Stomach smooth muscle (tissue), 2 donors: ENCODE data around the gene VILL.
A peak's percentile ranks its signal among the peaks of the same experiment; 100 is the strongest.
"Not testable (repeated sequence)": the region's sequence is repeated elsewhere in the genome, so short reads cannot be mapped to it uniquely, and the experiment has no call there.

ENCODE experiments used
- H3K27ac ChIP-seq: one replicate; pipeline ENCODE4 v1.7.0; 2013; ENCODE audit warnings: mild to moderate bottlenecking, low read length, inconsistent platforms
- H3K27me3 ChIP-seq, 2 donors: one replicate each; pipeline ENCODE4 v1.7.0; 2013; ENCODE audit warnings: low read length in 2 of 2; ENCODE audit not compliant: insufficient read depth in 2 of 2, control insufficient read depth in 1 of 2
- H3K36me3 ChIP-seq, 2 donors: one replicate each; pipeline ENCODE4 v1.7.0; 2013; ENCODE audit warnings: low read length in 2 of 2; ENCODE audit not compliant: control insufficient read depth in 2 of 2, insufficient read depth in 2 of 2
- H3K4me1 ChIP-seq: one replicate; pipeline ENCODE4 v1.7.0; 2013; ENCODE audit warnings: low read length; ENCODE audit not compliant: control insufficient read depth, insufficient read depth
- H3K4me3 ChIP-seq, 2 donors: one replicate each; pipeline ENCODE4 v1.7.0; 2013; ENCODE audit warnings: low read length in 2 of 2
- H3K9ac ChIP-seq, 2 donors: one replicate each; pipeline ENCODE4 v1.7.0; 2013; ENCODE audit warnings: low read length in 2 of 2, mild to moderate bottlenecking in 1 of 2
- H3K9me3 ChIP-seq, 2 donors: one replicate each; pipeline ENCODE4 v1.7.0; 2013; ENCODE audit warnings: low read length in 2 of 2; ENCODE audit not compliant: control insufficient read depth in 2 of 2
- donor health status: healthy.
- donor health status: Pancreatic carcinoma.

Gene VILL

DNA sequence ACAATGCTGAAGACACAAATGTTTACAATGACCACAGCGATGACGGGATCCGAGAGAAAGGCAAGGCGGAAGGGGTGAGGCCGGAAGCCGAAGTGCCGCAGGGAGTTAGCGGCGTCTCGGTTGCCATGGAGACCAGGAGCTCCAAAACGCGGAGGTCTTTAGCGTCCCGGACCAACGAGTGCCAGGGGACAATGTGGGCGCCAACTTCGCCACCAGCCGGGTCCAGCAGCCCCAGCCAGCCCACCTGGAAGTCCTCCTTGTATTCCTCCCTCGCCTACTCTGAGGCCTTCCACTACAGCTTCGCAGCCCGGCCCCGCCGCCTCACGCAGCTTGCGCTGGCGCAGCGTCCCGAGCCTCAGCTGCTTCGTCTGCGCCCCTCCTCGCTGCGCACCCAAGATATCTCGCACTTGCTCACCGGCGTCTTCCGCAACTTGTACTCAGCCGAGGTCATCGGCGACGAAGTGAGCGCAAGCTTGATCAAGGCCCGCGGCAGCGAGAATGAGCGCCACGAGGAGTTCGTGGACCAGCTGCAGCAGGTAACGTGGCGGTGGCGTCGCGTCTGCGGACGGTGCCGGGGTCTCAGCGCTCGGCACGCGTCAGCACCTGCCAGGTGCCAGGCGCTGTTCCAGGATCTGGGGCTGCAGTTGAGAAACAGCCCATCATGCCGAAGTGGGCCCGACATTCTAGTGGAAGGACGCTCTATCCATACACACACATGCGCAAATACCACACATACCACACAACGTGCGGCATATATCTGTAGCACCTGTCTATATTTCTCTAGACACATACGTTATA lies 48.7 kb downstream of the VILL start, which contains the start of gene DLEC1:
DLEC1 (plus strand) TSS at position 108 of the 798 bp plus-strand sequence; CDS start at position 126, 18 bp downstream.
- Histone ChIP-seq H3K27me3 (no peaks in the 10 kb centered on the region), H3K27ac (no peak within 1 kb of the TSS), H3K9ac (peak within 1 kb of the TSS; percentile 24 to 47), H3K4me3 (peak within 1 kb of the TSS; percentile 73 to 78), H3K9me3 (no peaks in the 10 kb centered on the region), H3K4me1 (peaks cover 10% of the 10 kb centered on the region), H3K36me3 (no peaks in the 10 kb centered on the region)

DNA sequence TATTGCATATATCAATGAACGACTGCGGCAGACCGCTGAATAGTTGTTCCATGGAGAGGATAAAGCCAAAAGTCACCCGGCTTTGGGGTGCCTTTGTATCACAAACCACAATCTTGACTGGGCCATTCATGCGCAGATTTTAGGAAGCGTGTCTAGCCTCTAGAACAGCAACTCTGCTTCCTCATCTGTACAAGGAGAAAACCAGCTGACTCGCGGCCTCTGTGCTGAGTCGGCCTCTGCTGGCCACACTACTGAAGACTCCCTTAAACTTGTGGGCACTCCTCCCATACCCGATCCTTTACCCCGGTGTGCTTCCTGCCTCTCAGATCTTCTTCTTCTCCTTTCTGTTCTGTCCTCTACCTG lies 49.3 kb downstream of the VILL start:
- Histone ChIP-seq H3K9me3 (no peaks in the 10 kb centered on the region), H3K27ac (no peak overlapping the region), H3K36me3 (no peaks in the 10 kb centered on the region), H3K4me1 (peaks cover 10% of the 10 kb centered on the region), H3K27me3 (no peaks in the 10 kb centered on the region), H3K9ac (peak overlapping the region in 1 of 2 donors; percentile 47), H3K4me3 (peak overlapping the region; percentile 73 to 78)

DNA sequence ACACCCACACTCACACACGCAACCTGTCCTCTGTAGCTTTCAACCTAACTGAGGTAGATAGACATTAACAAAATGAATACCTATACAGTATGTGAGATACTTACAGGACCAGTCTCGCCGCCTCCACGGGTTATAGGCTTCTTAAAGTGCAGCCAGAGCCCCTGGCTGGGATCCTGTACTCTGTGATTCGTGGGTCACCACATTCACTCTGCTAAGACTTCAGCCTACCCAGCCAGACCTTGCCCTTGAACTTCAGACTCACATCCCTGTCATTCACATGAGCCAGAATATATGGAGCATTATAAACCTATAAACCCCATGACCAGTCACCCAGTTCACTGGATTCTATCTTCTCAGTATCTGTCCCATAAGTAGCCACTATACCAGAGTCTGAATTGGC lies 49.8 kb downstream of the VILL start:
- H3K4me3 ChIP-seq, result no peak overlapping the region
- H3K27ac ChIP-seq, result no peak overlapping the region
- no peak overlapping the region for H3K9ac ChIP-seq
- H3K27me3 ChIP-seq, result no peaks in the 10 kb centered on the region
- H3K36me3 ChIP-seq, result no peaks in the 10 kb centered on the region
- H3K9me3 ChIP-seq, result no peaks in the 10 kb centered on the region
- H3K4me1 ChIP-seq, result peaks cover 10% of the 10 kb centered on the region

DNA sequence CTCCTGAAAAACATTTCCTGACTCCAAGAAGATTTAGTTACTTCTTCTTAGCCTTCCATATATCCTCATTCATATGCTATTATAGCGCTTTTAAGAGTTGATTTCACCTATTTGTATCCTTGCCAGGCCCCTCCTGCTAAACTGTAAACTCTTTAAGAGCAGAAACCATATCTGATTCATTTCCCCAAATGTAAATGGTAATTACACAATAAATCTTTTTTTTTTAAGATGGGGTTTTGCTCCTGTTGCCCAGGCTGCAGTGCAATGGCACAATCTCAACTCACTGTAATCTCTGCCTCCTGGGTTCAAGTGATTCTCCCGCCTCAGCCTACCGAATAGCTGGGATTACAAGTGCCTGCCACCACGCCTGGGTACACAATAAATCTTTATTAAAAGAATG lies 52.9 kb downstream of the VILL start:
- H3K4me1 ChIP-seq, result peaks cover 10% of the 10 kb centered on the region
- no peak overlapping the region for H3K9ac ChIP-seq

DNA sequence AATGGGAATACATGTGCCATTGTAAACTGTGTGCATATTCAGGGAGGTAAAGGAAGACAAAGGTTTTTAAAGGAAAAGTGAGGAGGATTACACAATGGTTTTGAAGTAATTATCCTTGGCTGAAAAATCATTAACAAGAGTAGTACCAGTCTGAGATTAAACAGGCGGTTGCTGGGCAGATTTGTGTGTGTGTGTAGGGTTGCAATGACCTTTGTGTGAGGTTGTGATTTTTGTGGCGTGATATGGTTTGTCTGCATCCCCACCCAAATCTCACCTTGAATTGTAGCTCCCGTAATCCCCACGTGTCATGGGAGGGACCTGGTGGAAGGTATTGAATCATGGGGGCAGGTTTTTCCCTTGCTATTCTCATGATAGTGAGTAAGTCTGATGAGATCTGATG lies 55.4 kb downstream of the VILL start:
- H3K4me1 ChIP-seq, result no peaks in the 10 kb centered on the region
- no peaks in the 10 kb centered on the region for H3K9me3 ChIP-seq
- no peak overlapping the region for H3K4me3 ChIP-seq
- no peaks in the 10 kb centered on the region for H3K27me3 ChIP-seq
- no peak overlapping the region for H3K27ac ChIP-seq
- no peak overlapping the region for H3K9ac ChIP-seq
- H3K36me3 ChIP-seq, result no peaks in the 10 kb centered on the region

More for the DNA sequence above, 52.9 kb downstream of the VILL start:
- no peaks in the 10 kb centered on the region for H3K27me3 ChIP-seq
- no peak overlapping the region for H3K4me3 ChIP-seq
- no peak overlapping the region for H3K27ac ChIP-seq
- no peaks in the 10 kb centered on the region for H3K9me3 ChIP-seq
- no peaks in the 10 kb centered on the region for H3K36me3 ChIP-seq

DNA sequence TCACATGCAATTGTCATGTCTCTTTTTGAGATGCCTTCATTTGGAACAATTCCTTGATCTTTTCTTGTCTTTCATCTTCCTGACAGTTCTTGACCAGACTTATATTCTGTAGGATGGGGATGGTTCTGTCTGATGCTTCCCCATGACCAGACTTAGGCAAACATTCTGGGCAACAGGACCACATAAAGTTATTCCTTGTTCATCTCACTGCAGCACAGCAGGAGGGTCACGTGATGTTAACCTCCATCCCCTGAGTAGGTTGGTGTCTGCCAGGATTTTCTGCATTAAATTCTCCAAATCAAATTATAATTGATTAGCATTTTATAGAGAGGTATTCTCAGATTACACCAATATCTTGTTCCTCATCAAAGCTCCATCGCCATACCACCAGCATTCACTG lies 56.2 kb downstream of the VILL start:
- Histone ChIP-seq H3K27ac (no peak overlapping the region), H3K27me3 (no peaks in the 10 kb centered on the region), H3K9me3 (no peaks in the 10 kb centered on the region), H3K36me3 (no peaks in the 10 kb centered on the region), H3K4me3 (no peak overlapping the region), H3K4me1 (no peaks in the 10 kb centered on the region), H3K9ac (no peak overlapping the region)

DNA sequence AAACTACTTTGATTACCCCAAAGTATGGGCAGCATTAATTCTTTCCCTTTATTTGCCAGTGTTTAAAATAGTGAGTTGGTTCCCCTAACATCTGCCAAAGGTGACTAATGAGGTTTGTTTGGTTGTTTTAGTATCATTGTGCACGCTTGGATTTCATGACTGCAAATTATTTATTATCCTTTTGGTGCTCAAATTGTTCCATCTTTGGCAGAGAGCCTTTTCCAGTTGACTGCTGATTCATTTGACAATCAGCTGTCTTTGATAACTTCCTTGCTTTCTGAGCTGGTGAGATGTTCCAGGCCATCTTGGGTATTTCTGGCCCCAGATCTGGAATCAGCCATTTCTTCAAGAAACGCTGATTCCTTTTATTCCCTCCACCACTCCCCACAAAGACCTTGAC lies 57.3 kb downstream of the VILL start:
- H3K9me3 ChIP-seq, result no peaks in the 10 kb centered on the region
- H3K4me1 ChIP-seq, result no peaks in the 10 kb centered on the region
- H3K4me3 ChIP-seq, result no peak overlapping the region
- no peaks in the 10 kb centered on the region for H3K36me3 ChIP-seq
- H3K9ac ChIP-seq, result no peak overlapping the region
- H3K27me3 ChIP-seq, result peaks cover 0 to 3% of the 10 kb centered on the region in 2 donors
- H3K27ac ChIP-seq, result no peak overlapping the region

DNA sequence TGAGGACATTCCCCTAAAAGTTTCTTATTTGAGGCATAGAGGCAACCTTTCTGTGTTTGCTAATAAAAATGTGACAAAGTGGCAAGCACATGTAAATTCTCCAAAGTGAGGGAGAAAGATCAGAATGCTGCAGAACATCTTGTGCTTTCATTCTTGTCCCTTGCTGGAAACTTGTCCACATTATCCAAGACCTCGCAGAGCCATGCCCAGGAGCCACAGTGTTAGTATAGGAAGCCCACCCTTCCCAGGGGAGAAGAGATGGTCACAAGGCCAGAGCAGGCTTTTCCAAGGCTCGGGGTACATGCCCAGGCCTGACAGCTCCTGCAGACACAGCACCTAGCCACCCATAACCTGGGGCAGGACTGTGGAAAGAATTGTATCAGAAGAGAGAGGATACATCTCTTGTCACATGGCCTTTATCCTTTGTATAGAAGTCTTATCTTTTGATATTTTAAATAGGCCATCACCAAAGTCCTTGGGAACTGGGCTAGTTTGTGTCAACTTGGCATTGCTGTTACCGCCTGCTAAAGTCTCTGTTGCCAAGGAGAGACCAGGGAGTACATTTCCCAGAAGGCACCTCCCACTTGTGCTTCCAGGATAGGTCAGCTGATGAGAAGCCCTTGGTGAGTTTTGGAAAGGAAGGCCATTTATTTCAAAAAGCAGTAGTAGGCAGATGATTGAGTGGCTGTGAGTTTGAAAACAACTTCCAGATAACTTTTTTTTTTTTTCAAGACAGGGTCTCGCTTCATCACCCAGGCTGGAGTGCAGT lies 59.0 kb downstream of the VILL start:
- H3K9ac ChIP-seq, result no peak overlapping the region
- no peak overlapping the region for H3K4me3 ChIP-seq
- H3K27ac ChIP-seq, result no peak overlapping the region
- H3K4me1 ChIP-seq, result no peaks in the 10 kb centered on the region
- peaks cover 0 to 3% of the 10 kb centered on the region in 2 donors for H3K27me3 ChIP-seq
- no peaks in the 10 kb centered on the region for H3K36me3 ChIP-seq
- H3K9me3 ChIP-seq, result no peaks in the 10 kb centered on the region

DNA sequence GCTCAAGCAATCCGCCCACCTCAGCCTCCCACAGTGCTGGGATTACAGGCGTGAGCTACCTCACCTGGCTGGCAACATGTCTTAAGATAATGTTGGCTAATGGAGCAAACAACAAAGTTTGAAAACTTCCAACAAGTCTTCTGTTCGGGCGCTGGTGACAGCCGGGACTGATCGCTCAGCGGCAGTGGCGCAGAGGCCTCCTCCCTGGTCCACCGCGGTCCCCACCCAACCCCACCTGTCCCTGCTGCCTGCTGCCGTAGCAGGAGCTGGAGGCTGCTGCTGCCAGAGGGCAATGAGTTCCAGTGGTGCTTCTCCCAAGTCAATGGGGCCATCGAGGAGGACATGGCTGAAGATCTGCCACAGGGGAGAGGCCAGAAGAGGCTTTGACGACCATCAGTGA lies 60.5 kb downstream of the VILL start:
- no peak overlapping the region for H3K4me3 ChIP-seq
- no peaks in the 10 kb centered on the region for H3K36me3 ChIP-seq
- H3K9ac ChIP-seq, result no peak overlapping the region
- no peaks in the 10 kb centered on the region for H3K9me3 ChIP-seq
- H3K4me1 ChIP-seq, result no peaks in the 10 kb centered on the region
- no peak overlapping the region for H3K27ac ChIP-seq
- peaks cover 0 to 3% of the 10 kb centered on the region in 2 donors for H3K27me3 ChIP-seq

DNA sequence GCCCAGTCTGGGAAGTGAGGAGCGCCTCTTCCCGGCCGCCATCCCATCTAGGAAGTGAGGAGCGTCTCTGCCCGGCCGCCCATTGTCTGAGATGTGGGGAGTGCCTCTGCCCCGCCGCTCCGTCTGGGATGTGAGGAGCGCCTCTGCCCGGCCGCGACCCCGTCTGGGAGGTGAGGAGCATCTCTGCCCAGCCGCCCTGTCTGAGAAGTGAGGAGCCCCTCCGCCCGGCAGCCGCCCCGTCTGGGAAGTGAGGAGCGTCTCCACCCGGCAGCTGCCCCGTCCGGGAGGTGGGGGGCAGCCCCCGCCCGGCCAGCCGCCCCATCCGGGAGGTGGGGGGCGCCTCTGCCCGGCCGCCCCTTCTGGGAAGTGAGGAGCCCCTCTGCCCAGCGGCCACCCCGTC lies 62.7 kb downstream of the VILL start:
- not testable (repeated sequence) for H3K4me3 ChIP-seq, H3K9me3 ChIP-seq, H3K4me1 ChIP-seq, H3K27ac ChIP-seq, H3K36me3 ChIP-seq, H3K27me3 ChIP-seq, H3K9ac ChIP-seq
